Bone marrow (tissue), 2 donors: Measurements from ENCODE around the gene GIGYF1.

Source experiments
- DNase-seq, 2 donors: peaks; one replicate each; lab custom pipeline; 2025; lab: John Stamatoyannopoulos, UW

Gene GIGYF1

DNA sequence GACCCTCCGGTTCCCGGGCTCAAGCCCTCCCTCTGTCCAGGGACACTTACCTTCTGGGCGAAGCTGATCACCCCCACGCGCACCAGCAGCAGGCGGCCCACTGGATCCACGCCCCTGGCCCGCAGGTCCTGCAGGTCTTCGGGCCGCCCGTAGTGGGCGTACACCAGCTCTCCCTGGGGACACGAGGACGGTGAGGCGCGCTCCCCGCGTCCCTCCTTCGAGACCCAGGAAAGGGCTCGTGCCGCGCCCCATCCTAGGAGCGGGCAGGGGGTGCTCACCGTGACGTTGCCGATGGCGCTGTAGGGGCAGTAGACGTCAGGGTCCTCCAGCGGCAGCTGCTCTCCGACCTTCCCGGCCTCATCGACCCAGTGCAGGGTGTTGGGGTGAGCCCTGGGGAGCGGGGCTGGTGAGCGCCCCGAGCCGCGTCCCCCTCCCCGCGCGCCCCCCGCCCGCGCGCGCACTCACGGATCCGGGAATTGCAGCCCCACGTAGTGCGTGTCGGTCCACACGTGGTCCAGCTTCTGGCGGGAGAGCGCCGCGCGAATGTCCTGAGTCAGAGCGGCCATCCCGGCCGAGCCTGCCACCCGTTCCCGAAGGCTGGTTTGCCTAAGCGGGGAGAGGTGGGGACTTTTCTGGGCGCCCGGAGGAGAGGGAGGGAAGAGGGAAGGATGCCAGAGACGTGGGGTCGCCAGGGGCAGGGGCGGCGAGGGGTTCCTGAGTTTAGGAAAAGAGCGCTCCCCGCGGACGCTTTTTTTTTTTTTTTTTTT lies 60.9 kb downstream of the GIGYF1 start:
- DNase-seq = peak in 1 of 2 donors; percentile 30

DNA sequence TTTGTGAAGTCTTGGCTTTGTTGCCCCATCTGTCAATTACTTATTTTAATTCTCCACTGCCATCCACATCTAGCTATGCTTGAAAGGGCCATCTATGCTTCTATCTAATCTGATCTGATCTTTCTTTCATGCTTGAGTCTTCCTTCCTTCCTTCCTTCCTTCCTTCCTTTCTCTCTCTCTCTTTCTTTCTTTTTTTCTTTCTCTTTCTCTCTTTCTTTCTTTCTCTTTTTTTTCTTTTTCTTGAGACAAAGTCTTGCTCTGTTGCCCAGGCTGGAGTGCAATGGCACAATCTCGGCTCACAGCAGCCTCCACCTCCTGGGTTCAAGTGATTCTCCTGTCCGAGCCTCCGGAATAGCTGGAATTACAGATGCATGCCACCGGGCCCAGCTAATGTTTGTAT lies 64.0 kb downstream of the GIGYF1 start:
- DNase-seq = no peak
